Activated CD4-positive, CD25-positive, alpha-beta regulatory T cell treated with anti-CD3 and anti-CD28 coated beads, Interleukin-2, amount 50 U/mL, for 72 hours (primary cell): Measurements from ENCODE around the gene TGM6.

Experiments
- DNase-seq: peaks from one replicate; pipeline ENCODE4 v3.0.0; 2021

The TGM6 gene

GRCh38 chr20:2380601-2381000 is at the start of gene TGM6:
TSS of gene TGM6 (plus strand) at chr20:2380901. CDS start at chr20:2380969, 68 bp downstream.
- DNase-seq = no peak

DNA sequence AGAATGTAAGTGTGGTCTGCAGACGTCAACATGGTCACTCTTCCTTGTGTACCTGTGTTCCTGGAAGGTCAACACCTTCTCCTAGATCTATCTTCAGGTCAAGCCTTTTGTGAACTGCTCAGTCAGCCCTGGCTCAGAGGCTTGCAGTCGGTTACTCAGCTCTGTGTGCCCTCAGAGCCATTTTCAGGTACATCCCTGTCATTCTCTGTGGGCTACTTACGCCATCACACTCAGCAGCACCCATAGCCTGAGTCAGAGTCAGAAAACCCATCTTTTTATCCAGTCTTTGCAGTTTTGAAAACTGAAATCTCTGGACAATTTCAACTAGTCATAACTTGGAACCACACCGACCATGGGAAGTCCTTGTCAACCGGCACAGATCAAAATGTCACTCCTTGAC is 49.6 kb upstream of the TGM6 start:
- no peak for DNase-seq

GRCh38 chr20:2331901-2332565 is 48.7 kb upstream of the TGM6 start:
- DNase-seq = no peak

DNA sequence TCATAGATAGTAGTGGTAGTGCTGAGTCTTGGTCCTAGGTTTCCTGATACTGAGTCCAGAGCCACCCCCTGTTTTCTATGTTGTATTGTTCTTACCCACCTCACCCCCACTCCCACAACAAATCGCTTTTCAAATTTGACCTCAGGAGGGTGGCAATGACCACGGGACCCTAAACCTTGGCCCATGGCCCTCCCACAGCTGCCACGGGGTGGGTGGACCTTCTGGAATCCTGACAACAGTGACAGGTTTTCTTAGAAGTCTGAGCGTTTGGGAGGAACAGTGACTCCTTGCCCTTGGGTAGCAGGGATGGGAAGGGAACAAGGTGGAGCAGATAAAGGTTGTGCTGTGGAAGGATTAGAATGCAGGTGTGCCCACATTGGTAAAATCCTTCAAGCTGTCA is 48.0 kb upstream of the TGM6 start:
- DNase-seq = no peak

- DNase-seq = no peak
Measured at GRCh38 chr20:2333821-2334220, 46.9 kb upstream of the TGM6 start.

DNA sequence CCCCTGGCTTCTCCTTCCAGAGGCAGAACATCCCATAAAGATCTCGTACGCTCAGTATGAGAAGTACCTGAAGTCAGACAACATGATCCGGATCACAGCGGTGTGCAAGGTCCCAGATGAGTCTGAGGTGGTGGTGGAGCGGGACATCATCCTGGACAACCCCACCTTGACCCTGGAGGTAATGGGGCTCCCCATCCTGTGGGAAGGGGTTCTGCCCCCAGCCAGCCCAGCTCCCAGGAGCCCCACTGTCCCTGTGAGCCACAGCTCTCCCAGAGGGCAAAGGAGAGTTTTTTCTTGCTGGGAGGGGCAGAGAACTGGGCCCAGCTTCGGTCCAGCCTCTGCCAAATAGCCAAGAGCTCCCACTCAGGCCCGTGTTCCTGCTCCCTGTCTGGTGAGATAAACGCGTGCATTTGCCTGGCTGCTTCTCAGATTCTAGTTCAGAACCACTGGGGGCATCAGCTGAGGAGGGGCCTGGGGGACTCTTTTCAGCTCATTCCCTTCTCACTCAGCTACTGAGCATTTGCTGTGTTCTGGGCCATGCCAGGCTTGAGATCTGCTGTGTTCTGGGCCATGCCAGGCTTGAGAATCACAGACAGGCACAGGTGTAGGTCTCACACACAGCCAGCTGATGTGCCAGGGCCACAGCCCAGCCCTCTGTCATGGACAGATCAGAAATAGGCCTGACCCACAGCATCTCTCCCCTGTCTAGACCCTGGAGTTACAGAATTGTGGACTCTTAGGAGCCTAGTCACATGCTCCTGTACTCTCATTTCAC is 45.4 kb upstream of the TGM6 start:
- no peak for DNase-seq

DNA sequence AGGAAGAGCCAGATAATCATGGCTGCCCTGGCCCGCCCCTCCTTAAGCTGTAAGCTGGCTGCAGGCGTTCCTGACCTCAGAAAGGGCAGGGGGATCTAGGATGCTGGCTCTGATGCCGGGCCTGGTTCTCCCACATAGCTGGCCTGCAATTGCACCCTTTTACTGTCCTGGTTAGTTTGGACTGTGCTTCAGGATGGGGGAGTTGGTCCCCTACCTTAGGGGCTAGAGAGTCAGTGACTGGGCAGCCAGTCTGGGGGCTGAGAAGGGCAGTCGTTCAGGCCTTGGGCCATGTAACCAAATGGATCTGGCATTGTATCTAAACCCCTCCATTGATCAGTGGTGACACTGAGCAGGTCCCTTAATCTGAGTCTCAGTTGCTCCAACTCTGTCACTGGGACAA is 44.2 kb upstream of the TGM6 start:
- DNase-seq = no peak

DNA sequence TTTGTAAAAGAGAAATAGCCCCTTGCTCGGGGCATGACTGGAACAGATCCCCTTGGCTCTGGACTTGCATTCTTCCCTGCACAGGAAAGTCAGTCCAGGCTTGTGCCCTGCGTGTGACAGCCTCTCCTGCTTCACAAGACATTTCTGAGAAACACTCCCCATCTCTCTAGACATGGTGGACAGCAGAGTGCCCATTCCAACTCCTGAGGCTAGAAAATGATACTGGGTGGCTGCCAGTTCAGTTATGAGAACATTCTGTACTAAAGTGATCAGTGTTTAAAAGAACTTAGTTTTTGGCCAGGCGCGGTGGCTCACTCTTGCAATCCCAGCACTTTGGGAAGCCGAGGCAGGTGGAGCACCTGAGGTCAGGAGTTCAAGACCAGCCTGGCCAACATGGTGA is 43.6 kb upstream of the TGM6 start:
- DNase-seq = no peak

GRCh38 chr20:2338411-2339066 is 42.2 kb upstream of the TGM6 start:
- DNase-seq = no peak

DNA sequence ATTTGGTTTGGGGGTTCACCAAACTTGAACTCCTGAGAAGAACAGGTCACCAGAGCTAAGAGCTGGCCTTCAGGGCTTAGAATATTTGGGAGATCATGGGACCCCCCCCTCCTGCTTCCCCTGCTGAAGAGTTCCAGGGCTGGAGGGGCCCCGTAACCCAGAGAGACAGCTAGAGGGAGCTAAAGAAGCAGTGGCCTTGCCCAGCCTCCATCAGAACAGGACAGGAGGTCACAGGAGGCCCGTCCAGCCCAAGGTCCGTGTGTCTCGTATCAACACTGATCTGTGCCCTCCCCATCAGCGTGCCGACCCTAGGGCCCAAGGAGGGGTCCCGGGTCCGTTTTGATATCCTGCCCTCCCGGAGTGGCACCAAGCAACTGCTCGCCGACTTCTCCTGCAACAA is 40.6 kb upstream of the TGM6 start:
- no peak for DNase-seq

DNA sequence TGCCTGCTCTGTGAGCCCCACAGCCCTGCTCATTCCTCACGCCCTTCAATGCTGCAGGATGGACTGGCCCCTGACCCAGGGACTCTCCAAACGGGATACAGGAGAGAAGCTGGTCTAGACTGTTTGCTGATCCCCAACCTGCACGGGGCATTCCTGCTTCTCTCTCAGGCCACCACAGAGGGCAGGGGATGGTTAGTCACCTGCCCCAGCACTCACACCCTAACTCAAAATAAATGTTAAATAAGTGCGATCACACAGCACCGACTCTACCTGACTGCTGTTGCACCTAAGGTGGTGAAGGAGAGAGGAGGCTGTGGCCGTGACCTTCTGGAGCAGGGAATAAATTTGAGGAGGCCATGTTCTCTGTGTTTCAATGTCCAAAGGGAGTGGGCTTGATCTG is 39.9 kb upstream of the TGM6 start:
- no peak for DNase-seq

DNA sequence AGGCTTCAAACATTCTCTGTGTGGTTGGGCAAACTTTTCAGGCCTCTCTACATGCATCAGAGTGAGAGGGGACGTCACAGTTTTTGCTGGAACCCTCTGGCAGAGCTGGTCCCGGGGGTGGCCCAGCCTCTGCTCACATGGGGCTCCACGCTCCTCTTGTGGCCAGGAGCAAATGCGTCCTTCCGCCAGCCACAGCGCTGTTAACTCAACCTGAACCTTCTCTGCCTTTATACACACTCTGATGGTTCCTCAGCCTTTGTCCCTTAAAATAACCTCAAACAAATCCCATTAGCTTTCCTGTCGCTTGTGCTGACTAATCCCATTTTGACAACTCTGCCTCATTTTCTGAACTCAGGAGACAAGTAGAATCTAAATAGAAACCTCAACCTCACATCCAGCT is 39.4 kb upstream of the TGM6 start:
- no peak for DNase-seq

DNA sequence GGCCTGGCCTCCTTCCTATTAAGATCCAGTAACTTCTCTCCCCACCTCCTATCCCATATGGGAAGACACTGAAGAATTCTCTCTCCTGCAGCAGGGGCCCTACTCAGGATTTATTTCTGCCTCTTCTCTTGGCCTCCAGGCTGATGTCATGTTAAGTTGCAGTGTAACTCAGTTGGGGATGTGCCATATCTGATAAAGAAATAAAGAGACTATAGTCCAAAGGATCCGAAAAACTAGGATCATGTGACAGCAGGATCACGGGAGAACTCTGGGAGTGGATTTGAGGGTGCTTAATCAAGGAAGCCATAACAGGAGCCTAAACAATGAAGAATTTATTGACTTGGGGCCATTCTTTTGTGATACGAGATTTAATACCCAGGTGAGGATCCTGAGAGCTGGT is 38.5 kb upstream of the TGM6 start:
- no peak for DNase-seq

GRCh38 chr20:2346188-2346587 is 34.5 kb upstream of the TGM6 start:
- DNase-seq = no peak

- no peak for DNase-seq
Measured at GRCh38 chr20:2348336-2348735, 32.4 kb upstream of the TGM6 start.

DNA sequence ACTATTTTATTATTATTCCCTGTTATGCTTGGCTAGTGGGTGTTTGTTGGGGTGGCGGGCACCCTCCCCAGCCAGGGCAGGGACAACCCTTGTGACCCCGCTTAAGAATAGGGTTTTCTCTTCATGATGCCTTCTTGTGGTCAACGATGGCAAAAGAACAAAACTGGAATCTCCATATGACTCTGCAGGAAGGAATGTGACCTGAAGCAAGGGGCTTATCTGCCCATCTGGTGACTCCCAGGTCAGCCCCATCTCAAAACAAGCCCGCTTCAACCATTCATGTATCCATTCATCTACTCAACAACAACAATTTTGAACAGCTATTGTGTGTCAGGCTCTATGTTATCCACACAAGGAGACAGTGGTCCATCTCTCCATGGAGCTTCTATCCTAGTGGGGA is 30.9 kb upstream of the TGM6 start:
- DNase-seq = no peak

- no peak for DNase-seq
Measured at GRCh38 chr20:2350606-2351005, 30.1 kb upstream of the TGM6 start.

DNA sequence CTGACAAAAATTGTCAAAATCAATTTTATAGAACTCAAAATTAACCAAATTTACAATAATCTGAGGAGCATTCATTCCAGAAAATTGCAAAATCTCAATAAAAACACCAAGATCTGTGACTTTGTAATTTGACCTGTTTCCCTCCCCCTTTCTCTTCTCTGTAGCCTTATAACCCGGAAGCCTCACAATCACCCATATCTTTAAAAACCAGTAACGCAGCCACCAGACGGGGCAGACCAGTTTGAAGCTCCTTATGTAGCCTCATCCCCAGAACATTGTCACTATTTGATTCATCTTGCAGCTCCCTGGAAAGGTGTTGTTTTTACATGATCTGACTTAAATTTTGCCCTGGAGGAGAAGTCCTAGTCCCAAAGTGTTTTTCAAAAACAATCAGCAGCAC is 27.5 kb upstream of the TGM6 start:
- DNase-seq = no peak

GRCh38 chr20:2357114-2357513 is 23.6 kb upstream of the TGM6 start:
- no peak for DNase-seq

DNA sequence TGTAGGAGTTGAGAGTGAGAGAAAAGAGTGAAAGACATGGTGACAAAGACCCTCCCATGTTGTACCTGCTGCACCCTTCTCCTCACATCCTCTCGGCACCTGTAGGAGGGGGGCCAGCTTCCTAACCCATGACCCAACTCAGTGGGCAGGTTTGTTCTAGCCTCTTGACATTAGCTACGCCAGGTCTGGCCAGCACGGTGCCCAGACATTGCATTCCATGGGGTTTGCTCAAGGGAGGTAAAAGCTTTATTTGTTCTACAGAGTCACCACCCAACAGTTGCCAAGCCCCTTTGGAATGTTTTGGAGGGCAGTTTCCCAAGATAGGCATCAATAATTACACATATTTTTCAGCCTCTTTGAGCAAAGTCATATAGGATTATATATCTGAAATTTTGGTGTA is 22.7 kb upstream of the TGM6 start:
- no peak for DNase-seq

- no peak for DNase-seq
Measured at GRCh38 chr20:2361035-2361593, 19.6 kb upstream of the TGM6 start.

DNA sequence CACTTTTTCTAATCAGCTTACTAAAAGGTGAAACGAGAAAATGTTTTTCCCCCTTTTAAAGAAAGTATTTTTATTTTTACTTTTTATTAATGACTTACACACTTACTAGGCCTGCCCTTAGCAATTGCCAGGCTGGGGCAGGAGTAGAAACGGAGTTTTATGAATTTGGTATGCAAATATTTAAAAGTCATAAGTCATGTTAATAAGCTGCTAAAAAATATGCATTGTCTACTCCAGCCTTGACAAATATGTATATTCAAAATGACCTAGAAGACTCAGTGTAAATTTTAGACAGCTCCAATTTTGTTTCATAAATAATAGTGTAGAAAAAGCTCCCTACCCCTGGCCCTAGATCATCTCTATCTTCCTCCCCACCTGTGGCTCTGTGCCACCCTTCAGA is 17.5 kb upstream of the TGM6 start:
- DNase-seq = no peak

DNA sequence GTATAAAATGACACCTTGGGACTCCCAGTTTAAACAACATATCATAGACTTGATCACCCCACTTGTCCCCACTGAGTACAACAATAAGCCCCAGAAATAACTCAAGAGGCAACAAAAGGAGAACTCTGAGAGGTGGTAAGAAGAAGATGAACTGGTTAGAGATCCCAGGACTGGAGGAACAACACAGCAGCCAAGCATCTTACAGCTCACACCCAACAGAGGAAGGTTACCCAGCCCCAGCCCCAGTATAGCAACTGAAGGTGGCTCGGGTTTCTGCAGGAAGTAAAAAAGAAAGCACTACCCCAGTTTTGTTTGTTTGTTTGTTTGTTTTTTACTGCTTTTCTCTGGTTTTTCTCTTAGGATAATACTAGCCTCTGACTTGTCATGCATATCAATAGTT is 17.1 kb upstream of the TGM6 start:
- DNase-seq = no peak

GRCh38 chr20:2364044-2364443 is 16.7 kb upstream of the TGM6 start:
- no peak for DNase-seq
